Nephron progenitor cell (in vitro differentiated cells): Measurements from ENCODE around the gene BSN.

ENCODE experiments used
- DNase-seq: peaks from one replicate; pipeline ENCODE4 v3.0.0; 2021
- H3K27ac Mint-ChIP-seq: 2 replicates; pipeline ENCODE4 v1.8.0; 2021; ENCODE audit warnings: mild to moderate bottlenecking, moderate library complexity, mixed read lengths
- H3K27me3 Mint-ChIP-seq: 2 replicates; pipeline ENCODE4 v1.8.0; 2021; ENCODE audit warnings: mild to moderate bottlenecking, low read depth, mixed read lengths; ENCODE audit not compliant: poor library complexity
- H3K36me3 Mint-ChIP-seq: 2 replicates; pipeline ENCODE4 v1.8.0; 2021; ENCODE audit warnings: low read depth, mixed read lengths
- H3K4me1 Mint-ChIP-seq: 2 replicates; pipeline ENCODE4 v1.8.0; 2021; ENCODE audit warnings: mixed read lengths
- H3K4me3 Mint-ChIP-seq: 2 replicates; pipeline ENCODE4 v1.8.0; 2021; ENCODE audit warnings: mild to moderate bottlenecking, moderate library complexity, mixed read lengths
- H3K9me3 Mint-ChIP-seq: 2 replicates; pipeline ENCODE4 v1.8.0; 2021; ENCODE audit warnings: mild to moderate bottlenecking, moderate library complexity, mixed read lengths
- CTCF ChIP-seq: fragments of 200-600 bp; sonication (generic); IDR thresholded peaks from 2 replicates; pipeline ENCODE4 v1.5.0; 2021; ENCODE audit warnings: antibody characterized with exemption

BSN gene

GRCh38 chr3:49662021-49662420 lies 107.7 kb downstream of the BSN start:
- no peak for TF ChIP-seq CTCF
- Mint-ChIP-seq H3K4me1 (peaks cover 19% of the 10 kb centered on the region), H3K27ac (no peak overlapping the region), H3K9me3 (no peaks in the 10 kb centered on the region), H3K4me3 (no peak overlapping the region), H3K36me3 (no peaks in the 10 kb centered on the region), H3K27me3 (peaks cover 4% of the 10 kb centered on the region)
- no peak for DNase-seq

GRCh38 chr3:49662720-49663413 lies 108.6 kb downstream of the BSN start:
- Mint-ChIP-seq H3K27me3 (peaks cover 4% of the 10 kb centered on the region), H3K4me1 (peaks cover 26% of the 10 kb centered on the region), H3K27ac (no peak overlapping the region), H3K36me3 (no peaks in the 10 kb centered on the region), H3K9me3 (no peaks in the 10 kb centered on the region), H3K4me3 (no peak overlapping the region)
- no peak for DNase-seq
- TF ChIP-seq CTCF: no peak

- no peak for DNase-seq
- peak overlapping the region; percentile 18 for H3K27ac Mint-ChIP-seq
- H3K9me3 Mint-ChIP-seq: no peaks in the 10 kb centered on the region
- peaks cover 31% of the 10 kb centered on the region for H3K4me1 Mint-ChIP-seq
- H3K36me3 Mint-ChIP-seq: no peaks in the 10 kb centered on the region
- H3K4me3 Mint-ChIP-seq: no peak overlapping the region
- TF ChIP-seq CTCF: no peak
- peaks cover 8% of the 10 kb centered on the region for H3K27me3 Mint-ChIP-seq
Measured at GRCh38 chr3:49663831-49664230, 109.6 kb downstream of the BSN start.

- Mint-ChIP-seq H3K27me3 (peaks cover 8% of the 10 kb centered on the region), H3K36me3 (no peaks in the 10 kb centered on the region), H3K4me3 (no peak overlapping the region), H3K9me3 (no peaks in the 10 kb centered on the region), H3K4me1 (peaks cover 36% of the 10 kb centered on the region), H3K27ac (peak overlapping the region; percentile 18)
- DNase-seq: no peak
- no peak for TF ChIP-seq CTCF
Measured at GRCh38 chr3:49664300-49664699, 110.0 kb downstream of the BSN start.

- Mint-ChIP-seq H3K27me3 (peaks cover 8% of the 10 kb centered on the region), H3K4me1 (peaks cover 42% of the 10 kb centered on the region), H3K9me3 (no peaks in the 10 kb centered on the region), H3K27ac (peak overlapping the region; percentile 19), H3K4me3 (no peak overlapping the region), H3K36me3 (no peaks in the 10 kb centered on the region)
- TF ChIP-seq CTCF: no peak
- no peak for DNase-seq
Measured at GRCh38 chr3:49665822-49666519, 111.7 kb downstream of the BSN start.

GRCh38 chr3:49666592-49666991 lies 112.3 kb downstream of the BSN start:
- H3K36me3 Mint-ChIP-seq: no peaks in the 10 kb centered on the region
- TF ChIP-seq CTCF: no peak
- H3K27me3 Mint-ChIP-seq: peaks cover 8% of the 10 kb centered on the region
- no peaks in the 10 kb centered on the region for H3K9me3 Mint-ChIP-seq
- H3K4me3 Mint-ChIP-seq: no peak overlapping the region
- H3K27ac Mint-ChIP-seq: no peak overlapping the region
- peaks cover 48% of the 10 kb centered on the region for H3K4me1 Mint-ChIP-seq
- no peak for DNase-seq
